ENCODE results near the gene WRAP73.

- TF ChIP-seq YY1 (IDR thresholded peaks at IDR 0.05; ENCODE audit: low read depth) (no peak), MAX (IDR thresholded peaks at IDR 0.05) (no peak), EP300 (IDR thresholded peaks at IDR 0.05; ENCODE audit: borderline replicate concordance) (no peak), EGR1 (IDR thresholded peaks at IDR 0.05) (no peak), RAD21 (IDR thresholded peaks at IDR 0.05; ENCODE audit: low read depth) (no peak), TEAD4 (IDR thresholded peaks at IDR 0.05) (no peak)
- TF ChIP-seq, protein P1, sequence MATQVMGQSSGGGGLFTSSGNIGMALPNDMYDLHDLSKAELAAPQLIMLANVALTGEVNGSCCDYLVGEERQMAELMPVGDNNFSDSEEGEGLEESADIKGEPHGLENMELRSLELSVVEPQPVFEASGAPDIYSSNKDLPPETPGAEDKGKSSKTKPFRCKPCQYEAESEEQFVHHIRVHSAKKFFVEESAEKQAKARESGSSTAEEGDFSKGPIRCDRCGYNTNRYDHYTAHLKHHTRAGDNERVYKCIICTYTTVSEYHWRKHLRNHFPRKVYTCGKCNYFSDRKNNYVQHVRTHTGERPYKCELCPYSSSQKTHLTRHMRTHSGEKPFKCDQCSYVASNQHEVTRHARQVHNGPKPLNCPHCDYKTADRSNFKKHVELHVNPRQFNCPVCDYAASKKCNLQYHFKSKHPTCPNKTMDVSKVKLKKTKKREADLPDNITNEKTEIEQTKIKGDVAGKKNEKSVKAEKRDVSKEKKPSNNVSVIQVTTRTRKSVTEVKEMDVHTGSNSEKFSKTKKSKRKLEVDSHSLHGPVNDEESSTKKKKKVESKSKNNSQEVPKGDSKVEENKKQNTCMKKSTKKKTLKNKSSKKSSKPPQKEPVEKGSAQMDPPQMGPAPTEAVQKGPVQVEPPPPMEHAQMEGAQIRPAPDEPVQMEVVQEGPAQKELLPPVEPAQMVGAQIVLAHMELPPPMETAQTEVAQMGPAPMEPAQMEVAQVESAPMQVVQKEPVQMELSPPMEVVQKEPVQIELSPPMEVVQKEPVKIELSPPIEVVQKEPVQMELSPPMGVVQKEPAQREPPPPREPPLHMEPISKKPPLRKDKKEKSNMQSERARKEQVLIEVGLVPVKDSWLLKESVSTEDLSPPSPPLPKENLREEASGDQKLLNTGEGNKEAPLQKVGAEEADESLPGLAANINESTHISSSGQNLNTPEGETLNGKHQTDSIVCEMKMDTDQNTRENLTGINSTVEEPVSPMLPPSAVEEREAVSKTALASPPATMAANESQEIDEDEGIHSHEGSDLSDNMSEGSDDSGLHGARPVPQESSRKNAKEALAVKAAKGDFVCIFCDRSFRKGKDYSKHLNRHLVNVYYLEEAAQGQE (IDR thresholded peaks at IDR 0.05; ENCODE audit: low read depth): no peak
Measured at GRCh38 chr1:3696689-3697088, 46.8 kb upstream of the WRAP73 start.

Measured in Ishikawa (cell line).